K562 (cell line): Measurements from ENCODE around the gene ZCCHC3.

ENCODE experiments used
- ADNP ChIP-seq: fragments of 200-800 bp; sonication (Bioruptor generic); IDR thresholded peaks from 2 replicates; pipeline ENCODE4 v1.6.1; 2016; ENCODE audit warnings: missing genetic modification characterization, missing compliant biosample characterization
- CHCHD3 ChIP-seq: fragments of 250-450 bp; sonication (Bioruptor Pico); IDR thresholded peaks from 2 replicates; pipeline ENCODE4 v2.1.2; 2022; ENCODE audit warnings: mild to moderate bottlenecking
- CHD7 ChIP-seq: fragments of 200-600 bp; sonication (generic); IDR thresholded peaks from one replicate; pipeline ENCODE4 v1.6.1; 2012; ENCODE audit warnings: mild to moderate bottlenecking, low read depth, low read length, inconsistent platforms
- CUX1 ChIP-seq: fragments of 200-800 bp; sonication (Bioruptor generic); IDR thresholded peaks from 2 replicates; pipeline ENCODE4 v1.6.1; 2016; ENCODE audit warnings: missing genetic modification characterization, missing compliant biosample characterization
- FOXJ3 ChIP-seq: sonication (generic); formaldehyde crosslinking; IDR thresholded peaks from 2 replicates; pipeline ENCODE4 v1.4.0; 2020; ENCODE audit warnings: mild to moderate bottlenecking, missing genetic modification reagents
- FOXK2 ChIP-seq, 2 experiments: fragments of 450-650 bp; IDR thresholded peaks in 1 of 2; conservative IDR thresholded peaks in 1 of 2; 2 replicates each; pipeline ENCODE4 v1.6.1; 2016; ENCODE audit warnings: low read depth in 2 of 2, mild to moderate bottlenecking in 1 of 2
- HDGF ChIP-seq: fragments of 450-650 bp; IDR thresholded peaks from 2 replicates; pipeline ENCODE4 v1.6.1; 2016
- PHB2 ChIP-seq: fragments of 450-650 bp; IDR thresholded peaks from 2 replicates; pipeline ENCODE4 v1.6.1; 2017; ENCODE audit warnings: low read depth
- POLR2A ChIP-seq: fragments of 450-650 bp; conservative IDR thresholded peaks from 2 replicates; pipeline ENCODE4 v1.6.1; 2016
- PRDM10 ChIP-seq: fragments of 450-650 bp; IDR thresholded peaks from 2 replicates; pipeline ENCODE4 v1.6.1; 2018; ENCODE audit not compliant: partially characterized antibody
- XRCC3 ChIP-seq: fragments of 450-650 bp; IDR thresholded peaks from 2 replicates; pipeline ENCODE4 v1.6.1; 2017; ENCODE audit warnings: mild to moderate bottlenecking, moderate library complexity
- ZNF212 ChIP-seq: fragments of 450-650 bp; formaldehyde crosslinking; IDR thresholded peaks from 2 replicates; pipeline ENCODE4 v1.4.0; 2020; ENCODE audit warnings: mild to moderate bottlenecking
- ZNF589 ChIP-seq: fragments of 200-800 bp; sonication (Bioruptor generic); IDR thresholded peaks from 2 replicates; pipeline ENCODE4 v1.6.1; 2016; ENCODE audit warnings: low read depth, missing genetic modification characterization, missing compliant biosample characterization

GRCh38 chr20:300345-300990 is 3.1 kb downstream of the ZCCHC3 start:
- TF ChIP-seq CHCHD3 = no peak
- TF ChIP-seq PHB2 = no peak
- TF ChIP-seq CHD7 = no peak
- no peak for TF ChIP-seq CUX1 (CRISPR knock-in tag)
- no peak for TF ChIP-seq FOXK2 (conservative IDR thresholded peaks at IDR 0.05 in 1 of 2, IDR thresholded peaks at IDR 0.05 in 1 of 2; ENCODE audit: low read depth in 2 of 2)
- no peak for TF ChIP-seq ADNP (tag)
- TF ChIP-seq HDGF = no peak
- TF ChIP-seq XRCC3 = no peak
- TF ChIP-seq ZNF589 (CRISPR knock-in tag) = no peak
- TF ChIP-seq ZNF212 = no peak
- no peak for TF ChIP-seq PRDM10
- no peak for TF ChIP-seq POLR2A
- TF ChIP-seq FOXJ3 = no peak
